HG03103 (cell line): ENCODE measurements around the gene SBK2.

Source experiments
- ATAC-seq: cut with Tn5 transposase; IDR thresholded peaks from one replicate; pipeline ENCODE4 v1.9.1; 2021; ENCODE audit warnings: low read depth; ENCODE audit not compliant: unreplicated experiment

Gene SBK2

GRCh38 chr19:55487924-55488687 is 48.8 kb downstream of the SBK2 start, which contains the start of gene SSC5D:
Gene SSC5D, plus strand, starts transcription at chr19:55488436. Its CDS starts 154 bp downstream, at chr19:55488590.
- no peak for ATAC-seq

DNA sequence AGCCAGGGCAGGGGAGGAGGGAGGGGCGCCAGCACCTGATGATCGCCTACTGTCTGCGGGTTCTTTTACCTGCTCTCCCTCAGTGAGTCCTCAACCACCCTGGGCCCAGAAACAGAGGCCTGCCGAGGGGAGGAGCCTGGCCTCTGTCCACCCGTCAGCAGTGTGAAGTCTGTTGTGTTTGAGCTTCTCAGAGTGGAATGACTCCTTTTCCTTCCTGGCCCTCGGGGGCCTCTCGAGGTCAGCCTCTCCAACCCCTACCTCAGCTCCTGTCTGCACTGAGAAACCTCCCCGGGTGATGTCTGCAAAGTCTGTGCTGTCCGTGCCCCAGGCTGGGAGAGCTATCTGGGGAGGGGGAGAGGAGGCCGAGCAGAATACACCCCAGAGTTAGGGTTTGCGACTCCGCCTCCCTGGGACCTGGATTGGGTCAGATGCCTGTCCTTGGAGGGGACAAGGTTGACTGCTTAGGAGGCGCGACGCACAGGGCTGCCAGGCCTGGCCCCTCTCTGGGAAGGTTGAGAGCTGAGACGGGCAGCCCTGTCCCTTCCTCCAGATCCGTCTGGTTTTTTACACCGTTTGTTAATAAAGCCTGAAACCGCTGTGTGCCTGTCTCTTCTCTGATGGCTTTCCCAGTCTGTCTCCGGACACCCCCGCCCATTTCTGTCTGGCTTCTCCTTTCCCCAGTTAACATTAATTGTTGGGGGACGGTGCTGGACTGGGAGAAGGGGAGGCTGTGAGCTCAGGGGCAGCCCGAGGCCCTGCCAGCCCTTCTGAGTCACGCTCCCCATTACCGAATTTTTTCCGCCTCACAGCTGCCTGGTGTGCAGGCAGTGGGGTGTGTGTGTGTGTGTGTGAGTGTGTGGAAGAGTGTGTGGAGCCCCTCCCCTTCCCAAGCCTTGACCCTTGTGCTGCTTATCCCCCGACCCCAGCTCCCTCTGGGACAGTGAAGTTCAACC is 49.7 kb downstream of the SBK2 start:
- ATAC-seq = no peak

DNA sequence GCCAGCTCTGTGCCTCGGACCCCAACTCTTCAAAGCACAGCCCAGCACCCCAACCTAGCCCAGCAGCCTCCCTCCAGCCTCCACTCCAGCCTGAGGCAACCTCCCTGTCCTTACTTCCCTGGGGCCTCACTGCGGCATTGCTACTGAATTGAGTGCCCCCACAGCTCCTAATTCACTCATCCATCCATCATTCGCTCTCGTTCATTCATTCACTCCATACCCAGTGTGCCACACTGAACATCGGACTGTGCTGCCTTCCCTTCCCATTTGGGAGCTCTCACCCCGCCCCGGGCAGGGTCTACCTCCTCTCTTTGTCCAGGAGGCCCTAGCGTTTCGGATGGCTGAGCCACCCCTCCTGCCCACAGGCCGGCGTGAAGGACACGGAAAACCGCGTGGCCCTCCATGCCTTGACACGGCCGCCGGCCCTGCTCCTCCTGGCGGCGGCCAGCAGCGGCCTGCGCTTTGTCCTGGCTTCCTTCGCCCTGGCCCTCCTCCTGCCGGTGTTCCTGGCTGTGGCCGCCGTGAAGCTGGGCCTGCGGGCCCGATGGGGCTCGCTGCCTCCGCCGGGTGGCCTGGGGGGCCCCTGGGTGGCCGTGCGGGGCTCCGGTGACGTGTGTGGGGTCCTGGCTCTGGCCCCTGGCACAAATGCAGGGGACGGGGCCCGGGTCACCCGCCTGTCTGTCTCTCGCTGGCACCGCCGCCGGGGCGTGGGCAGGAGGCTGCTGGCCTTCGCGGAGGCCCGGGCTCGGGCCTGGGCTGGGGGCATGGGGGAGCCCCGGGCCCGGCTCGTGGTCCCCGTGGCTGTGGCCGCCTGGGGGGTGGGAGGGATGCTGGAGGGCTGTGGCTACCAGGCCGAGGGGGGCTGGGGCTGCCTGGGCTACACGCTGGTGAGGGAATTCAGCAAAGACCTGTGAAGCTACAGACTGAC is 50.6 kb downstream of the SBK2 start:
- no peak for ATAC-seq

- ATAC-seq = no peak
These were observed 51.4 kb downstream of the SBK2 start for GRCh38 chr19:55485439-55486011.

DNA sequence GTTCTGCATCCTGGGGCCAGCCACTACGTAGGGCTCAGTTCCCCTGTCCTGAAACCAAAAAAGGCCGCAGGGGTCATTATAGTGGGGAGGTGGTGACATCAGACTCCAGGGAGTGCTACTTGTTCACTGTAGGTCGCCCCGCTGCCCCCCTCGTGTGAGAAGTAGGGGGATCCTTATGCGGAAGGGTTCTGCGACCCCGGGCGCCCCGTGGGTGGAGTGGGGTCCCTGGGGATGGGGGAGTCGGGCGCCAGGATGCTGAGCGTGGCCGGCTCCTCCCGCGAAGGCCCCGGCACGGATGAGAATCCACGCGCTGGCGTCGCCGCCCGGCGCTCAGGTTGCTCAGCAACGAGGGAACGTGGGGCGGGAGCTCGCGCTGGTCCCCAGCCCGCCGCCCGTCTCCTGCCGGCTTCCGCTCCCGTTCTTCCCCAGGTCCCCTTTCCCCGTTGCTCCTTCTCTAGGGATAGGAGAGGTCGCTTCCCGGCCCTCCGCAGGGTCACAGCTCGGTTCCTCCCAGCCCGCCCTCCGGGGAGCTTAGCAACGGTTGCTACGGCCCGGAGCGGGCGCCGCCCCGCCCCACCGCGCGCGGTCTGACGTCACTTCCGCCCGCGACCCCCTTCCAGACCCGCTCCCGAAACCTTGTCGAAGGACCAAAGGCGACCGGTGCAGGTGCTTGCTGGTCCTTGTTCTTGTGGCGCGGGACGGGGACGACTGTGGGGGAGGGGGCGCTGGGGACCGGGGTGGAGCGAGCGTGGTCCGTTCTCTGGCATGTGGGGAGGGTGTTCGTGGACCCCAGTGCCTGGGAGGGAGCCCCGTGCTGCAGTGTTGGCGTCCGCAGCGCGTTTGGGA is 52.1 kb downstream of the SBK2 start, which contains the start of gene NAT14:
Gene NAT14 (plus strand): TSS at position 596 of the 846 bp plus-strand sequence. CDS start 521 bp downstream, outside the sequence.
- ATAC-seq = no peak

DNA sequence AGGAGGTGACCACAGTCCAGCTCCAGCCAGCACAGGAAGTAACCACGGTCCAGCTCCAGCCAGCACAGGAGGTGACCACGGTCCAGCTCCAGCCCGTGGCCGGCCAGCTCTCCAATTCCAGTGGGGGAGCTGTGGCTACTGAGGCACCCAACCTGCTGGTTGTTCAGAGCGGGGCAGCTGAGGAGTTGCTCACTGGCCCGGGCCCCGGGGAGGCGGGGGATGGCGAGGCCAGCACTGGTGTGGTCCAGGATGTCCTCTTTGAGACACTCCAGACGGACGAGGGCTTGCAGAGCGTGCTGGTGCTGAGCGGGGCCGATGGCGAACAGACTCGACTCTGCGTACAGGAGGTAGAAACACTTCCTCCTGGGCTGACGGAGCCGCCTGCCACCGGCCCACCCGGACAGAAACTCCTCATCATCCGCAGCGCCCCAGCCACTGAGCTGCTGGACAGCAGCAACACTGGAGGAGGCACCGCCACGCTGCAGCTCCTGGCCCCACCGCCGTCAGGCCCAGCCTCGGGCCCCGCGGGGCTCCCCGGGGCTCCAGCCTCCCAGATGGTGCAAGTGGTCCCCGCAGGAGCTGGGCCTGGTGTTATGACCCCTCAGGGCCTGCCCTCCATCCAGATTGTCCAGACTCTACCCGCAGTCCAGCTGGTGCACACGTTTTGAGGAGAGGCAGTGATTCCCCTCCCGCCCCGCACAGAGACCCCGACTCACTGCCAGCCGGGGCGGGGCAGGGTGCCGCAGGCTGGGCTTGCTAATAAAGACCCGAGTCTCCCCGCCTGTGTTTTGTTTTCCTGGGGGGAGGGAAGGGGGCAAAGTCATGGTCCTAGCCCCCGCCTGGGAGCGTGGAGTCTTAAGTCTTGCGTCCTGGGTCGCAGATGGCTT is 53.0 kb downstream of the SBK2 start:
- no peak for ATAC-seq

DNA sequence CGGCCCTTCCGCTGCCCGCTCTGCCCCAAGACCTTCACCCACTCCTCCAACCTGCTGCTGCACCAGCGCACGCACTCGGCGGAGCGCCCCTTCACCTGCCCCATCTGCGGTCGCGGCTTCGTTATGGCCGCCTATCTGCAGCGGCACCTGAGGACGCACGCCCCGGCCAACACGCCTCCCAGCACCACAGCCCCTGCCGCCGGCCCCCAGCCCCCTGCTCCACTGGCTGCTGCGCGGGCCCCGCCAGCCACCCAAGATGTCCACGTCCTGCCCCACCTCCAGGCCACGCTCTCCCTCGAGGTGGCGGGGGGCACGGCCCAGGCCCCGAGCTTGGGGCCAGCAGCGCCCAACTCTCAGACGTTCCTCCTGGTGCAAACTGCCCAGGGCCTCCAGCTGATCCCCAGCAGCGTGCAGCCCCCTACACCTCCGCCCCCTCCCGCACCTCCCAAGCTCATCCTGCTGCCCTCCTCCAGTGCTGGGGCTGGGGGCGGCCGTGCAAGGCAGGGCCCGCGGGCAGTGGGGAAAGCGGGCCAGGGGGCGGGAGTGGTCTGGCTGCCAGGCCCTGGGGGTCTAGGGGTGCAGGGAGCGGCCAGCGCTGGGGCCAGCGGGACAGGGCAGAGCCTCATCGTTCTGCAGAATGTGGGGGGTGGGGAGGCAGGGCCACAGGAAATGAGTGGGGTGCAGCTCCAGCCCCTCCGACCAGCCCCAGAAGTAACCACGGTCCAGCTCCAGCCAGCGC is 53.8 kb downstream of the SBK2 start:
- ATAC-seq = no peak

GRCh38 chr19:55482156-55482961 is 54.6 kb downstream of the SBK2 start:
- ATAC-seq = no peak

DNA sequence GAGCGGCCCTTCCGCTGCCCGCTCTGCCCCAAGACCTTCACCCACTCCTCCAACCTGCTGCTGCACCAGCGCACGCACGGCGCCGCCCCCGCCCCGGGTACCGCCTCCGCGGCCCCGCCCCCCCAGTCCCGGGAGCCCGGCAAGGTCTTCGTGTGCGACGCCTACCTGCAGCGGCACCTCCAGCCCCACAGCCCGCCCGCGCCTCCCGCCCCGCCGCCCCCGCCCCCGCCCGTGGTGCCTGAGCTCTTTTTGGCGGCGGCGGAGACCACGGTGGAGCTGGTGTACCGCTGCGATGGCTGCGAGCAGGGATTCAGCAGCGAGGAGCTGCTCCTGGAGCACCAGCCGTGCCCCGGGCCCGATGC is 55.2 kb downstream of the SBK2 start:
- ATAC-seq = no peak

DNA sequence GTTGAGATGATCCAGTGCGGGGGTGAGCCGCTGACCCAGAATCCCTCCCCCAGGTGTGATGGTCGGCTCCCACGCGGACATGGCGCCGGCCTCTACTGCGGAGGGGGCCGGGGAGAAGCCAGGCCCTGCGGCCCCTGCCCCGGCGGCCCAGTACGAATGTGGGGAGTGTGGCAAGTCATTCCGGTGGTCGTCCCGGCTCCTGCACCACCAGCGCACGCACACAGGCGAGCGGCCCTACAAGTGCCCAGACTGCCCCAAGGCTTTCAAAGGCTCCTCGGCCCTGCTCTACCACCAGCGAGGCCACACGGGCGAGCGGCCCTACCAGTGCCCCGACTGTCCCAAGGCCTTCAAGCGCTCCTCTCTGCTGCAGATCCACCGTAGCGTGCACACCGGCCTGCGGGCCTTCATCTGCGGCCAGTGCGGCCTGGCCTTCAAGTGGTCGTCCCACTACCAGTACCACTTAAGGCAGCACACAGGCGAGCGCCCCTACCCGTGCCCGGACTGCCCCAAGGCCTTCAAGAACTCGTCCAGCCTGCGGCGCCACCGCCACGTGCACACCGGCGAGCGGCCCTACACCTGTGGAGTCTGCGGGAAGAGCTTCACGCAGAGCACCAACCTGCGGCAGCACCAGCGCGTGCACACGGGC is 55.7 kb downstream of the SBK2 start:
- no peak for ATAC-seq

GRCh38 chr19:55479451-55480230 is 57.3 kb downstream of the SBK2 start:
- no peak for ATAC-seq

GRCh38 chr19:55479045-55479444 is 57.9 kb downstream of the SBK2 start:
- ATAC-seq = no peak
